Effector memory CD4-positive, alpha-beta T cell (primary cell): ENCODE results near the gene LRFN3.

ENCODE experiments used
- DNase-seq, 3 donors: peaks; one replicate each; pipeline ENCODE4 v3.0.0-alpha.2; 2020
- H3K27ac ChIP-seq: 2 replicates; pipeline ENCODE4 v1.7.0; 2013; ENCODE audit warnings: mild to moderate bottlenecking, low read length, moderate library complexity; ENCODE audit not compliant: insufficient read depth, poor library complexity, severe bottlenecking
- H3K27me3 ChIP-seq: replicated peaks from 2 replicates; pipeline ENCODE4 v1.7.0; 2013; ENCODE audit warnings: mild to moderate bottlenecking, low read length; ENCODE audit not compliant: insufficient read depth, control insufficient read depth, poor library complexity, severe bottlenecking
- H3K36me3 ChIP-seq: 2 replicates; pipeline ENCODE4 v1.7.0; 2013; ENCODE audit warnings: mild to moderate bottlenecking, low read length, moderate library complexity; ENCODE audit not compliant: control insufficient read depth, insufficient read depth
- H3K4me1 ChIP-seq: 2 replicates; pipeline ENCODE4 v1.7.0; 2013; ENCODE audit warnings: low read length, mild to moderate bottlenecking; ENCODE audit not compliant: control insufficient read depth, insufficient read depth, poor library complexity, severe bottlenecking
- H3K4me3 ChIP-seq: 2 replicates; pipeline ENCODE4 v1.7.0; 2013; ENCODE audit warnings: low read length, low read depth, mild to moderate bottlenecking; ENCODE audit not compliant: insufficient read depth, poor library complexity, severe bottlenecking
- H3K9me3 ChIP-seq: 2 replicates; pipeline ENCODE4 v1.7.0; 2013; ENCODE audit warnings: mild to moderate bottlenecking, low read length, moderate library complexity; ENCODE audit not compliant: control insufficient read depth

The LRFN3 gene

GRCh38 chr19:35897706-35898451, 38.3 kb upstream of the LRFN3 start:
- Histone ChIP-seq H3K27ac (peak overlapping the region; percentile 99), H3K27me3 (no peaks in the 10 kb centered on the region), H3K9me3 (no peaks in the 10 kb centered on the region), H3K36me3 (peaks cover 42% of the 10 kb centered on the region), H3K4me3 (peak overlapping the region; percentile 85), H3K4me1 (peaks cover 51% of the 10 kb centered on the region)
- DNase-seq, result no peak

DNA sequence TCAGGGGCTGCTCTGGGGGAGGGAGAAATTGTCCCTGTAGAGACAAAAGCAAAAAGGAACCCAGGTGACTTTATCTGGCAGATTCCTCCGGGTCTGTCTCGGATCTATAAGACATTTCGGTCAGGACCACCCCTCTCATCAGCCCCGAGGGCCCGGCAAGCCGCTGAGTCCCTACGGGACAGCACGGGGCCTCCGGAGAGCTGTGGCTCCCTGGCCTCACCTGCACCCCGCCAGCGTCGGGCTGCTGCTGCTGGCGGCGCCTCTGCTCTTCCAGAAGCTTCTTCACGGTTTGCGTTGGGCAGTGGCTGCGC, 37.7 kb upstream of the LRFN3 start:
- DNase-seq, result no peak
- peak overlapping the region; percentile 85 for H3K4me3 ChIP-seq
- peaks cover 57% of the 10 kb centered on the region for H3K4me1 ChIP-seq
- no peaks in the 10 kb centered on the region for H3K9me3 ChIP-seq
- H3K36me3 ChIP-seq, result peaks cover 36% of the 10 kb centered on the region
- H3K27me3 ChIP-seq, result no peaks in the 10 kb centered on the region
- peak overlapping the region; percentile 99 for H3K27ac ChIP-seq

- peaks cover 69% of the 10 kb centered on the region for H3K4me1 ChIP-seq
- no peaks in the 10 kb centered on the region for H3K27me3 ChIP-seq
- H3K27ac ChIP-seq, result peak overlapping the region; percentile 99
- H3K36me3 ChIP-seq, result peaks cover 24% of the 10 kb centered on the region
- peak; percentile 79 to 85 (median 80) for DNase-seq
- no peaks in the 10 kb centered on the region for H3K9me3 ChIP-seq
- H3K4me3 ChIP-seq, result peak overlapping the region; percentile 85
Measured at GRCh38 chr19:35899547-35900214, 36.5 kb upstream of the LRFN3 start.

DNA sequence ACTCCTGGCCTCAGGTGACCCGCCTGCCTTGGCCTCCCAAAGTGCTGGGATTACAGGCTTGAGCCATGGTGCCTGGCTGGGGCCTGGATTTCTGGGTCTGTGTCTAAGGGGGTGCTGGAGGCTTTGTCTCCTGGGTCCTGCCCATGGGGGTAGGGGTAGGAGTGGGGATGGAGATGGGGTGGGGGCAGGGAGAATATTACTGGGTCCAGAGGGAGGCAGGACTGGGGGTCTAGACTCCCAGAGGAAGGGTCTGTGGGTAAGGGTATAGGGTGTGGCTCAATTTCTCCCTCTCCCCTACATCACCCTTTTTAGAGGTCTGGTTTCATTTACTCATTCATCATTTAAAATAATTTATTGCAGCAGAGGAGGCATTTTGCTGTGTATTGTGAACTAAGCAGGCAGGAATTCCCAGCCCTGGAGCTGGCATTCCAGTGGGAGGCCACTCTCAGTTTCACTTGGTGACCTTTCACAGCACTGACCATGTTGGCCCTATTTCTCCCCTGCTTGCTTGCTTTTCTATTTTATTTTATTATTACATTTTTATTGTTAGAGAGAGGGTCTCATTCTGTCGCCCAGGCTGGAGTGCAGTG, 35.0 kb upstream of the LRFN3 start:
- Histone ChIP-seq H3K27me3 (no peaks in the 10 kb centered on the region), H3K36me3 (peaks cover 9% of the 10 kb centered on the region), H3K27ac (peak overlapping the region; percentile 99), H3K9me3 (no peaks in the 10 kb centered on the region), H3K4me1 (peaks cover 65% of the 10 kb centered on the region), H3K4me3 (peak overlapping the region; percentile 85)
- DNase-seq, result no peak

- H3K27me3 ChIP-seq, result no peaks in the 10 kb centered on the region
- peak within 1 kb of the TSS; percentile 85 for H3K4me3 ChIP-seq
- H3K36me3 ChIP-seq, result peaks cover under 1% of the 10 kb centered on the region
- DNase-seq, result peak; percentile 38 to 56 (median 47)
- H3K27ac ChIP-seq, result peak within 1 kb of the TSS; percentile 99
- H3K4me1 ChIP-seq, result peaks cover 56% of the 10 kb centered on the region
- no peaks in the 10 kb centered on the region for H3K9me3 ChIP-seq
Measured at GRCh38 chr19:35901854-35902661, 34.1 kb upstream of the LRFN3 start, which contains the start of gene HCST. HCST (plus strand) TSS chr19:35902529; CDS start chr19:35902594, 65 bp downstream.

- Histone ChIP-seq H3K9me3 (no peaks in the 10 kb centered on the region), H3K36me3 (no peaks in the 10 kb centered on the region), H3K4me3 (peak overlapping the region; percentile 85), H3K27me3 (no peaks in the 10 kb centered on the region), H3K27ac (peak overlapping the region; percentile 99), H3K4me1 (peaks cover 47% of the 10 kb centered on the region)
- DNase-seq, result no peak
Measured at GRCh38 chr19:35902870-35903475, 33.2 kb upstream of the LRFN3 start.

DNA sequence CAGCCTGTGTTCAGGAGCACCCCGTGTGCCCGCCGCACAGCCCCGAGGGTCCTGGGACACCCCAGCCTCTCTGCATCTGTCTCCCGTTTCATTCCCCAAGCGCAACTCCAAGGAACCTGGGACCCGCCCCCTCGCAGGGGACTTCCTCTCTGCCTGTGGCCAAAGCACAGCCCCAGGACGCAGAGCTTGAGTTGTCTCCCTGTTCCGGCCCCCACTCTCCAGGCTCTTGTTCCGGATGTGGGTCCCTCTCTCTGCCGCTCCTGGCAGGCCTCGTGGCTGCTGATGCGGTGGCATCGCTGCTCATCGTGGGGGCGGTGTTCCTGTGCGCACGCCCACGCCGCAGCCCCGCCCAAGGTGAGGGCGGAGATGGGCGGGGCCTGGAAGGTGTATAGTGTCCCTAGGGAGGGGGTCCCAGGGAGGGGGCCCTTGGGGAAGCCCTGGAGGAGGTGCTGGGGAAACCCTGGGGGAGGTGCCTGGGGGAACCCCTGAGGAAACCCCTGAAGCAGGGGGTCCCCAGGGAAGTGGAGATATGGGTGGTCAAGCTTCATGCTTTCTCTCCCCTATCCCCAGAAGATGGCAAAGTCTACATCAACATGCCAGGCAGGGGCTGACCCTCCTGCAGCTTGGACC, 32.5 kb upstream of the LRFN3 start:
- Histone ChIP-seq H3K9me3 (no peaks in the 10 kb centered on the region), H3K36me3 (no peaks in the 10 kb centered on the region), H3K27me3 (no peaks in the 10 kb centered on the region), H3K4me1 (peaks cover 40% of the 10 kb centered on the region), H3K27ac (peak overlapping the region; percentile 99), H3K4me3 (peak overlapping the region; percentile 85)
- DNase-seq, result peak; percentile 79 to 85 (median 81)

DNA sequence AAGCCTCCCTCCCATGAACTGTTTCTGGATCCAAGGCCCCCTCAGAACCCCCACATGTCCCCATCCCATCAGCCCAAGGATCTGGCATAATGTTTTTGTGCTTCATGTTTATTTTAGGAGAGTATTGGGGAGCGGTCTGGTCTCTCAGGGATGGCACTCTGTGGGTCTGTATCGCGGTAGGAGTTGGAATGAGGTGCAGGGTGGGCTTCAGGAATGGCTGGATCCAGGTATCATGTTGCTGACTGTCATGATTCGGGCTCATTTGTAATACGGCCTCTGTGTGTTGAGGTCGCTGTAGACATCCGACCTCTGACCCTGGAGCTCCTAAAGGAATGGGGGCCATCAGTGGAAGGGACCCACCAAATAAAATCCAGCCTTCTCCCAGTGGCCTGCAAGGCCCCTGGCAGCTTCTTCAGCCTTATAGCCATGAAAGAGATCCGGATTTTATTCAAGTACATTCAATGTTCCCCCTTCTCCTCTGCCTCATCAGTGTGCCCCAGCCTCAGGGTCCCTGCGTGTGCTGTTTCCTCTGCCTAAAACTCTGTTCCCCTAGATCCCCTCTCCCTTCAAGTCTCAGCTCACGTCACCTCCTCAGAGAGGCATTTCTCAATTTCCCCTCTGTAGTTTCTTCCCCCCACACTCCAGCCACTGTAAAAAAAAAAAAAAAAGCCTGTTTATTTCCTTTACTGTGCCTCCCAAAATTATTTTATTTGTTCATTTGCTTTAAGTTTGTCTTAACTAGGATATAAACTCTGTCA, 31.7 kb upstream of the LRFN3 start:
- Histone ChIP-seq H3K9me3 (no peaks in the 10 kb centered on the region), H3K27me3 (no peaks in the 10 kb centered on the region), H3K27ac (peak overlapping the region; percentile 99), H3K4me1 (peaks cover 39% of the 10 kb centered on the region), H3K4me3 (peak overlapping the region; percentile 85), H3K36me3 (no peaks in the 10 kb centered on the region)
- DNase-seq, result no peak
